COR-L47 (cell line): Measurements from ENCODE around the gene DDX52.
"Not testable (repeated sequence)": the region's sequence is repeated elsewhere in the genome, so short reads cannot be mapped to it uniquely, and the experiment has no call there.

ENCODE experiments used
- DNase-seq: peaks from one replicate; lab custom pipeline; 2025; lab: John Stamatoyannopoulos, UW

DDX52 gene

GRCh38 chr17:37651849-37652248 lies 8.6 kb upstream of the DDX52 start:
- DNase-seq = no peak

GRCh38 chr17:37650419-37651003 lies 7.3 kb upstream of the DDX52 start:
- peak; percentile 39 for DNase-seq

- DNase-seq = no peak
Observed at GRCh38 chr17:37648555-37648954, 5.3 kb upstream of the DDX52 start.

- DNase-seq = no peak
Observed at GRCh38 chr17:37647856-37648255, 4.6 kb upstream of the DDX52 start.

- no peak for DNase-seq
Observed at GRCh38 chr17:37643869-37644268, 623 bp upstream of the DDX52 start.

- no peak for DNase-seq
Observed at GRCh38 chr17:37642681-37643080, 565 bp downstream of the DDX52 start.

GRCh38 chr17:37640015-37640414 lies 3.2 kb downstream of the DDX52 start:
- DNase-seq = no peak

- DNase-seq = no peak
Observed at GRCh38 chr17:37637956-37638355, 5.3 kb downstream of the DDX52 start.

GRCh38 chr17:37616430-37616829 lies 26.8 kb downstream of the DDX52 start:
- not testable (repeated sequence) for DNase-seq

GRCh38 chr17:37614823-37615222 lies 28.4 kb downstream of the DDX52 start:
- no peak for DNase-seq

- no peak for DNase-seq
Observed at GRCh38 chr17:37614391-37614790, 28.9 kb downstream of the DDX52 start.

- DNase-seq = no peak
Observed at GRCh38 chr17:37610971-37611370, 32.3 kb downstream of the DDX52 start.

GRCh38 chr17:37610041-37610420 lies 33.2 kb downstream of the DDX52 start:
- not testable (repeated sequence) for DNase-seq

- peak; percentile 96 for DNase-seq
Observed at GRCh38 chr17:37609170-37610040, 33.8 kb downstream of the DDX52 start, which contains the start of gene SYNRG. Gene SYNRG, minus strand, starts transcription at chr17:37609418. Its CDS starts 63 bp downstream, at chr17:37609355.

- DNase-seq = peak; percentile 25
Observed at GRCh38 chr17:37608351-37609169, 34.7 kb downstream of the DDX52 start.

GRCh38 chr17:37607637-37608331 lies 35.5 kb downstream of the DDX52 start:
- no peak for DNase-seq

GRCh38 chr17:37605813-37606505 lies 37.3 kb downstream of the DDX52 start:
- no peak for DNase-seq

GRCh38 chr17:37605081-37605480 lies 38.2 kb downstream of the DDX52 start:
- no peak for DNase-seq

GRCh38 chr17:37604556-37604955 lies 38.7 kb downstream of the DDX52 start:
- no peak for DNase-seq

GRCh38 chr17:37598145-37598544 lies 45.1 kb downstream of the DDX52 start:
- no peak for DNase-seq

- no peak for DNase-seq
Observed at GRCh38 chr17:37592291-37592690, 51.0 kb downstream of the DDX52 start.
